ENCODE measurements around the gene TIMMDC1. TPM values are rescaled to one million over a fixed set of nuclear protein-coding genes. Genes with fewer than 3 reads are reported as not detected.

Gene TIMMDC1
- total and polyA plus RNA-seq, 11 donors = 78.6 to 297 (median 213) TPM

DNA sequence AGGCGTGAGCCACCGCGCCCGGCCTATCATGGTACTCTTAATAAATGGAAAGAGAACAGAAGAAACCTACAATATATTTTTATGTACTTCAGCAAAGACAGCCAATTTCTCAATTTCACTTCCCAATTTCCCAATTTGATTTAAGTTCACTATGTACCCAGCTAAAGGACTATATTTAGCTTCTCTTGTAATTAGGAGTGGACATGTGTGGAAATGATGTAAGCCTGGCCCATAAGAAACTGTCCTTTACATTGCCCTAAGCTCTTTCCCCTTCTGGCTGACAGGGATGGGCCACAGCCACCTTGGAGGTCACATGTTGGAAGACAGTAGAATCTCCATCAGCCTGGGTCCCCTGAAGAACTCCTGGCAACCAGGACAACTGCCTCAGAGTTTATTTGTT is 41.1 kb upstream of the TIMMDC1 start:
- DNase-seq = no peak
- Histone ChIP-seq H3K9me3 (no peaks in the 10 kb centered on the region), H3K27me3 (no peaks in the 10 kb centered on the region), H3K4me3 (no peak overlapping the region), H3K36me3 (peaks cover 0 to 99% (median 94%) of the 10 kb centered on the region in 9 donors), H3K4me1 (peaks cover 0 to 75% (median 15%) of the 10 kb centered on the region in 12 donors), H3K27ac (peak overlapping the region in 1 of 12 donors; percentile 28)
- TF ChIP-seq, protein P1, sequence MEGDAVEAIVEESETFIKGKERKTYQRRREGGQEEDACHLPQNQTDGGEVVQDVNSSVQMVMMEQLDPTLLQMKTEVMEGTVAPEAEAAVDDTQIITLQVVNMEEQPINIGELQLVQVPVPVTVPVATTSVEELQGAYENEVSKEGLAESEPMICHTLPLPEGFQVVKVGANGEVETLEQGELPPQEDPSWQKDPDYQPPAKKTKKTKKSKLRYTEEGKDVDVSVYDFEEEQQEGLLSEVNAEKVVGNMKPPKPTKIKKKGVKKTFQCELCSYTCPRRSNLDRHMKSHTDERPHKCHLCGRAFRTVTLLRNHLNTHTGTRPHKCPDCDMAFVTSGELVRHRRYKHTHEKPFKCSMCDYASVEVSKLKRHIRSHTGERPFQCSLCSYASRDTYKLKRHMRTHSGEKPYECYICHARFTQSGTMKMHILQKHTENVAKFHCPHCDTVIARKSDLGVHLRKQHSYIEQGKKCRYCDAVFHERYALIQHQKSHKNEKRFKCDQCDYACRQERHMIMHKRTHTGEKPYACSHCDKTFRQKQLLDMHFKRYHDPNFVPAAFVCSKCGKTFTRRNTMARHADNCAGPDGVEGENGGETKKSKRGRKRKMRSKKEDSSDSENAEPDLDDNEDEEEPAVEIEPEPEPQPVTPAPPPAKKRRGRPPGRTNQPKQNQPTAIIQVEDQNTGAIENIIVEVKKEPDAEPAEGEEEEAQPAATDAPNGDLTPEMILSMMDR (IDR thresholded peaks at IDR 0.05) = no peak
- no peak for TF ChIP-seq POLR2A (IDR thresholded peaks at IDR 0.05)
- ATAC-seq = peak in 3 of 4 donors; percentile 42 to 80 (median 74)
- WGBS, 4 donors = 70 to 96% (median 80%) methylated on average over 4 of the region's 4 CpGs
- intact Hi-C loops (cut with DNase I) = no loop called here

DNA sequence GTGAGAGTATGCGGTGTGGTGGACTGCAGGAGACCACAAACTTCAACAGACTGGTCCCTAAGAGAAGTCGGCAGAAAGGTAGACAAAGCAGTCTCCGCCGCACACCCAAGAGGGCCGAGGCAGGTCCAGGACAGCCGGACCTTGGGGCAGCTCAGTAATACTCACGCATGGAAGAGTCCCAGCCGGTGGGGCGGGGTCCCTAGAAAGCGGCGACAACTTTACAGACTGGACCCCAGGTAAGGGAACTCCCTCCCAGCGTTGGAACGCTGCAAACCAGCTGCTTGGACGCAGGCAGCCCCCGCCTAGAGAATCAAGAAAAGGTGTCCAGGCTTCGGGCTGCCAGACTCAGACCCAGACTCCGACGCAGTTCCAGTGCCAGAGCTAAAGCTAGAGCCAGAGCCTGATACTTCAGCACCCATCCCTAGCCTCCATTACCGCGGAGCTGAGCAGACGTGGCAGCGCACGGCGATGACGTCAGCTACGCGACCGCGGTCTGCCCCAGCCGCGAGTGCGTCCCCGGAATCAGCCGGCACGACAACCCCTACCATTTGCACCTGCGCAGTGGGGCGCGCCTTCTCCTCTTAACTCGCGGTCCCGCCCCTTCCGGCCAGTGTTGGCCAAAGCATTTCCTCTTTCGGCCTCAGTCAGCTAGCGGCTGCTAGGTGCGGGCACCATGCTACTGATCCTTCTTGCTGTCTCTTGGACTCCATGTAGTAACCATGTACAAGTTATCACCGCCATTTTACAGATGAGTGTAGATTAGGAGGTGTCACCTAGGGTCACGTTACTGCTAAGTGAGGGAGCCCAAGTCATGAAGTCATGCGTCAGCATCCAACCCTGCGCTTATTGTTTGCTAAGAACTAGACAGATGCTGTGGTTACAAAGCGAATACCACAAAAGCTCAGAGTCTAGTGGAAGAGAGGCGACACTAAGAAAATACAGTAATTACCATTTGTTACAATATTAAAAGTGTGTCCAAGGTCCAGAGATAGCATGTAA is 34.9 kb upstream of the TIMMDC1 start, which contains the start of gene TMEM39A:
Gene TMEM39A (minus strand): TSS at position 445 of the 999 bp plus-strand sequence. CDS start 1,541 bp downstream, outside the sequence.
- intact Hi-C loops (cut with DNase I) = loop anchor here in 6 of 10 donors (2.0 to 10.0 kb wide), 7 partner anchors 34 to 214 kb away; partner anchors contain the start of genes COX17 (in 2 of the 6) and TIMMDC1 (in 2 of the 6)
- Histone ChIP-seq H3K4me3 (peak within 1 kb of the TSS; percentile 62 to 100 (median 88)), H3K27me3 (no peaks in the 10 kb centered on the region), H3K27ac (peak within 1 kb of the TSS; percentile 76 to 95 (median 84)), H3K4me1 (peaks cover 0 to 56% (median 19%) of the 10 kb centered on the region in 12 donors), H3K9me3 (no peaks in the 10 kb centered on the region), H3K36me3 (peaks cover 0 to 36% (median 32%) of the 10 kb centered on the region in 9 donors)
- DNase-seq = peak; percentile 100
- 5 to 10% (median 8%) methylated on average over 32 to 51 of the region's 51 CpGs for WGBS, 4 donors
- peak; percentile 96 to 99 (median 97) for ATAC-seq
- TF ChIP-seq, protein P1 (IDR thresholded peaks at IDR 0.05) = peak in 4 of 12 donors; percentile 14 to 37 (median 25)
- TF ChIP-seq POLR2A (IDR thresholded peaks at IDR 0.05) = peak; percentile 43 to 94

DNA sequence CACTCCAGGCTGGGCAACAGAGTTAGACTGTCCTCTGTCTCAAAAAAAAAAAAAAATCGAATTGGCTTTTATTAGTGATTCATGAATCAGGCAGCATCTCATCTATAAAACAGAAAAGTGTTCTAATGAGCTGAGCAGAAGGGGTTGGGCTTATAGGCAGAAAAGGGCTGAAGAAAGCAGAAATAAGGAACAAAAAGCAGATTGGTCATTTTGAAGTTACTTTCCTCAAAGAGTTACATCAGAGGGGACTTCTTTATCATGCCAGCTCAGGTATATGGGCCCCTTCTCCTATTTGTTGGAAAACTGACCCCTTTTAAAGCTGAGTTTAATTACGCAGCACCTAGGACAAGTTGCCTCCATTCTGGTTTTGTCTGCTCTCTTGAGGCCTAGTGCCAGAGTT is 30.3 kb upstream of the TIMMDC1 start:
- Histone ChIP-seq H3K4me3 (peak overlapping the region in 8 of 12 donors; percentile 66 to 90 (median 88)), H3K27ac (peak overlapping the region; percentile 60 to 97 (median 84)), H3K9me3 (no peaks in the 10 kb centered on the region), H3K36me3 (peaks cover 0 to 24% (median 13%) of the 10 kb centered on the region in 9 donors), H3K4me1 (peaks cover 0 to 28% (median 14%) of the 10 kb centered on the region in 12 donors), H3K27me3 (no peaks in the 10 kb centered on the region)
- 79 to 89% (median 85%) methylated on average over 2 of the region's 2 CpGs for WGBS, 4 donors
- TF ChIP-seq, protein P1 (IDR thresholded peaks at IDR 0.05) = no peak
- TF ChIP-seq POLR2A (IDR thresholded peaks at IDR 0.05) = no peak
- DNase-seq (no peak), ATAC-seq (no peak)
- intact Hi-C loops (cut with DNase I) = loop anchor here in 5 of 10 donors (1.0 to 10.0 kb wide), 7 partner anchors 29 to 209 kb away; partner anchors contain the start of genes COX17 (in 2 of the 5) and TIMMDC1 (in 1 of the 5)
